Measurements from ENCODE around the gene SPDYE2. TPM values are rescaled to one million over a fixed set of nuclear protein-coding genes. Genes with fewer than 3 reads are reported as not detected.
"Not testable (repeated sequence)": the region's sequence is repeated elsewhere in the genome, so short reads cannot be mapped to it uniquely, and the experiment has no call there.

Gene SPDYE2
- polyA plus RNA-seq, 1 of the 3 experiments (the other 2 are of a cell fraction), result not detected

DNA sequence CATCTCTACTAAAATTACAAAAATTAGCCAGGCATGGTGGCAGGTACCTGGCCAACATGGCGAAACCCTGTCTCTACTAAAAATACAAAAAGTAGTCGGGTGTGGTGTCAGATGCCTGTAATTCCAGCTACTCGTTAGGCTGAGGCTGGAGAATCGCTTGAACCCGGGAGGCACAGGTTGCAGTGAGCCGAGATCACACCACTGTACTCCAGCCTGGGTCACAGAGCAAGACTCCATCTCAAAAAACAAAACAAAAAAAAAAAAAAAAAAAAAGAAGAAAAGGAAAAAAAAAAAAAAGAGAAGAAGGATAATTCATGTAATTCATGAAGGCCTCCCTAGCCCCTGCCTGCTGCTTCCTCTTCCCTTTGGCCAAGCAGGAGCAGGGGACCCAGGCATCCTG lies 10.4 kb upstream of the SPDYE2 start:
- H3K9me2 ChIP-seq; H3K27me3 ChIP-seq (ENCODE audit: insufficient read depth); H3K36me3 ChIP-seq (replicated peaks in 1 of 2; ENCODE audit: control insufficient read depth in 1 of 2, insufficient read depth in 2 of 2, low read length in 1 of 2); H3K4me3 ChIP-seq (ENCODE audit: low read depth in 2 of 2, low read length in 1 of 2); CTCF ChIA-PET; H3K4me2 ChIP-seq; H3F3A ChIP-seq (replicated peaks; ENCODE audit: insufficient read depth); H3K9me3 ChIP-seq; H3K4me1 ChIP-seq (ENCODE audit: control insufficient read depth in 1 of 2, insufficient read depth in 2 of 2, low read depth in 1 of 2, low read length in 1 of 2); H3K79me2 ChIP-seq (ENCODE audit: insufficient read depth); H3K9ac ChIP-seq; H3K27ac ChIP-seq (ENCODE audit: low read depth in 2 of 2, low read length in 1 of 2); H2AFZ ChIP-seq (ENCODE audit: low read depth); POLR2A ChIA-PET; DNase-seq; H4K20me1 ChIP-seq (ENCODE audit: insufficient read depth): not testable (repeated sequence)
- 96% methylated on average over 5 of the region's 6 CpGs for WGBS (ENCODE audit: low lambda C conversion rate)

DNA sequence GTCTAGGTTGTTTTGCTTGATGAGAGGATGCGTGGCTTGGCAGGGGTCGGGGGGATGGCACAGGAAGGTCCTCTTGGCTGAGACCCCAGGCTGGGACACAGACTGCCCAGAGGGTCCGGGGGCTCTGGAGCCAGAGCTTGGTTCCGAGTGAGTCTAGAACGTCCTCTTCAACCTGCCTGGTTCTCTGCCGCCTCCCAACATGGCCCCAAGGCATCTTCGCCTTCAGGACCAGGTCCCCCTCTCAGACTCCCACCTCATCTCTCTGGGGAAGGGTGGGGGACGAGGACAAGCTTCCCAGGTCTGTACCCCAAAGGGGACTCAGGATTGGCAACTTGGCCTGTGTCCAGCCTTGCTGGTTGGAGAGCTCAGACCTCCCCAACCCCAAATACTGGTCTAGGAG lies 8.9 kb upstream of the SPDYE2 start:
- H3K9me3 ChIP-seq; H3K4me2 ChIP-seq; DNase-seq; H3K4me3 ChIP-seq (ENCODE audit: low read depth in 2 of 2, low read length in 1 of 2); H4K20me1 ChIP-seq (ENCODE audit: insufficient read depth); H3K9me2 ChIP-seq; CTCF ChIA-PET; H3K27me3 ChIP-seq (ENCODE audit: insufficient read depth); H3K27ac ChIP-seq (ENCODE audit: low read depth in 2 of 2, low read length in 1 of 2); POLR2A ChIA-PET; H3K4me1 ChIP-seq (ENCODE audit: control insufficient read depth in 1 of 2, insufficient read depth in 2 of 2, low read depth in 1 of 2, low read length in 1 of 2); H3K79me2 ChIP-seq (ENCODE audit: insufficient read depth); H2AFZ ChIP-seq (ENCODE audit: low read depth); H3K9ac ChIP-seq; H3F3A ChIP-seq (replicated peaks; ENCODE audit: insufficient read depth); H3K36me3 ChIP-seq (replicated peaks in 1 of 2; ENCODE audit: control insufficient read depth in 1 of 2, insufficient read depth in 2 of 2, low read length in 1 of 2): not testable (repeated sequence)
- WGBS (ENCODE audit: low lambda C conversion rate), result 100% methylated on average over 4 of the region's 8 CpGs

- H3F3A ChIP-seq (replicated peaks; ENCODE audit: insufficient read depth); CTCF ChIA-PET; H3K4me1 ChIP-seq (ENCODE audit: control insufficient read depth in 1 of 2, insufficient read depth in 2 of 2, low read depth in 1 of 2, low read length in 1 of 2); H3K36me3 ChIP-seq (replicated peaks in 1 of 2; ENCODE audit: control insufficient read depth in 1 of 2, insufficient read depth in 2 of 2, low read length in 1 of 2); H3K9me2 ChIP-seq; H3K27me3 ChIP-seq (ENCODE audit: insufficient read depth); H3K27ac ChIP-seq (ENCODE audit: low read depth in 2 of 2, low read length in 1 of 2); H2AFZ ChIP-seq (ENCODE audit: low read depth); H3K9me3 ChIP-seq; H3K4me2 ChIP-seq; H3K79me2 ChIP-seq (ENCODE audit: insufficient read depth); H4K20me1 ChIP-seq (ENCODE audit: insufficient read depth); DNase-seq; H3K4me3 ChIP-seq (ENCODE audit: low read depth in 2 of 2, low read length in 1 of 2); H3K9ac ChIP-seq; POLR2A ChIA-PET: not testable (repeated sequence)
- WGBS (ENCODE audit: low lambda C conversion rate), result 88% methylated on average over 7 of the region's 11 CpGs
Observed at GRCh38 chr7:102542771-102543170, 8.3 kb upstream of the SPDYE2 start.

DNA sequence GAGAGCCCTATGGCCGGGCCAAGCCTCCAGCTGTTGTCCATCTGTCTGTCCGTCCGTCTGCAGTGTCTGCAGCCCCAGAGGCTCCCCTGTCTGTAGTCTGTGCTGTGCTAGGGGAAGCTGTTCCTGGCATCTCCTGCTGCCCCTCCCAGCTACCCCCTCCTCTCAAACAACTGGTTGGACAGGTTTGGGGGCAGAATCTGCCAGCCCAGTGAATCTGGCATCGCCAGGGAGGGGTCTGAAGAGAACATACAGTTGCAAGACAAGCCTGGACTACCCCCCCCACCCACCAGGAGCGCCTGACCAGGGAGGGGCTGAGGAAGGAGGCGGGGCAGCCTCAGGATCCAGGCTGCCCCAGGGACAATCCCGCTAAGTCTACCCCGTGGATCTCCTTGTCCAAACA lies 7.4 kb upstream of the SPDYE2 start, which contains the start of gene UPK3BL2:
TSS of gene UPK3BL2 (minus strand) at position 101 of the 400 bp plus-strand sequence. CDS start at position 41, 60 bp downstream.
- CTCF ChIA-PET; H3K9me3 ChIP-seq; H3K4me1 ChIP-seq (ENCODE audit: control insufficient read depth in 1 of 2, insufficient read depth in 2 of 2, low read depth in 1 of 2, low read length in 1 of 2); H3K36me3 ChIP-seq (replicated peaks in 1 of 2; ENCODE audit: control insufficient read depth in 1 of 2, insufficient read depth in 2 of 2, low read length in 1 of 2); H3K27ac ChIP-seq (ENCODE audit: low read depth in 2 of 2, low read length in 1 of 2); H2AFZ ChIP-seq (ENCODE audit: low read depth); H3K9me2 ChIP-seq; H3K4me3 ChIP-seq (ENCODE audit: low read depth in 2 of 2, low read length in 1 of 2); H4K20me1 ChIP-seq (ENCODE audit: insufficient read depth); POLR2A ChIA-PET; DNase-seq; H3K4me2 ChIP-seq; H3K27me3 ChIP-seq (ENCODE audit: insufficient read depth); H3F3A ChIP-seq (replicated peaks; ENCODE audit: insufficient read depth); H3K79me2 ChIP-seq (ENCODE audit: insufficient read depth); H3K9ac ChIP-seq: not testable (repeated sequence)
- WGBS (ENCODE audit: low lambda C conversion rate), result no CpG with 5 or more reads among the region's 8 CpGs

GRCh38 chr7:102544372-102544771 lies 6.7 kb upstream of the SPDYE2 start:
- H4K20me1 ChIP-seq (ENCODE audit: insufficient read depth); H3K4me3 ChIP-seq (ENCODE audit: low read depth in 2 of 2, low read length in 1 of 2); H3K4me1 ChIP-seq (ENCODE audit: control insufficient read depth in 1 of 2, insufficient read depth in 2 of 2, low read depth in 1 of 2, low read length in 1 of 2); DNase-seq; H3K27ac ChIP-seq (ENCODE audit: low read depth in 2 of 2, low read length in 1 of 2); CTCF ChIA-PET; H2AFZ ChIP-seq (ENCODE audit: low read depth); H3K9ac ChIP-seq; H3K9me2 ChIP-seq; H3K36me3 ChIP-seq (replicated peaks in 1 of 2; ENCODE audit: control insufficient read depth in 1 of 2, insufficient read depth in 2 of 2, low read length in 1 of 2); H3F3A ChIP-seq (replicated peaks; ENCODE audit: insufficient read depth); H3K79me2 ChIP-seq (ENCODE audit: insufficient read depth); H3K4me2 ChIP-seq; H3K27me3 ChIP-seq (ENCODE audit: insufficient read depth); H3K9me3 ChIP-seq; POLR2A ChIA-PET: not testable (repeated sequence)
- 100% methylated on average over 1 of the region's 1 CpG for WGBS (ENCODE audit: low lambda C conversion rate)

GRCh38 chr7:102545288-102545687 lies 5.7 kb upstream of the SPDYE2 start:
- CTCF ChIA-PET; H3K4me2 ChIP-seq; H3K36me3 ChIP-seq (replicated peaks in 1 of 2; ENCODE audit: control insufficient read depth in 1 of 2, insufficient read depth in 2 of 2, low read length in 1 of 2); H3K27me3 ChIP-seq (ENCODE audit: insufficient read depth); H2AFZ ChIP-seq (ENCODE audit: low read depth); POLR2A ChIA-PET; H3K9me3 ChIP-seq; H4K20me1 ChIP-seq (ENCODE audit: insufficient read depth); DNase-seq; H3K9me2 ChIP-seq; H3K4me3 ChIP-seq (ENCODE audit: low read depth in 2 of 2, low read length in 1 of 2); H3K27ac ChIP-seq (ENCODE audit: low read depth in 2 of 2, low read length in 1 of 2); H3K9ac ChIP-seq; H3F3A ChIP-seq (replicated peaks; ENCODE audit: insufficient read depth); H3K79me2 ChIP-seq (ENCODE audit: insufficient read depth); H3K4me1 ChIP-seq (ENCODE audit: control insufficient read depth in 1 of 2, insufficient read depth in 2 of 2, low read depth in 1 of 2, low read length in 1 of 2): not testable (repeated sequence)
- 98% methylated on average over 8 of the region's 12 CpGs for WGBS (ENCODE audit: low lambda C conversion rate)

Data from SK-N-SH (cell line).